GM18498 (cell line): ENCODE results near the gene B3GAT1.

ENCODE experiments used
- ATAC-seq: cut with Tn5 transposase; IDR thresholded peaks from one replicate; pipeline ENCODE4 v1.9.1; 2021; ENCODE audit warnings: mild to moderate bottlenecking, moderate library complexity; ENCODE audit not compliant: unreplicated experiment

Gene B3GAT1

DNA sequence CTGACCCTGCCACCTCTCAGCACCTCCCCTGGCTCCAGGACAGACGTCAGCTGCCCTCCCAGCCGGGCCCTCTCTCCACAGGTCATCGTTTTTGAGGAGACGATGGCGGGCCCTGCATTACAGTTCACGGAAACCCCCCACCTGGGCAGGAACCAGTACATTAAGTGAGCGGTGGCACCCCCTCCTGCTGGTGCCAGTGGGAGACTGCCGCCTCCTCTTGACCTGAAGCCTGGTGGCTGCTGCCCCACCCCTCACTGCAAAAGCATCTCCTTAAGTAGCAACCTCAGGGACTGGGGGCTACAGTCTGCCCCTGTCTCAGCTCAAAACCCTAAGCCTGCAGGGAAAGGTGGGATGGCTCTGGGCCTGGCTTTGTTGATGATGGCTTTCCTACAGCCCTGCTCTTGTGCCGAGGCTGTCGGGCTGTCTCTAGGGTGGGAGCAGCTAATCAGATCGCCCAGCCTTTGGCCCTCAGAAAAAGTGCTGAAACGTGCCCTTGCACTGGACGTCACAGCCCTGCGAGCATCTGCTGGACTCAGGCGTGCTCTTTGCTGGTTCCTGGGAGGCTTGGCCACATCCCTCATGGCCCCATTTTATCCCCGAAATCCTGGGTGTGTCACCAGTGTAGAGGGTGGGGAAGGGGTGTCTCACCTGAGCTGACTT is 37.0 kb downstream of the B3GAT1 start:
- no peak for ATAC-seq

DNA sequence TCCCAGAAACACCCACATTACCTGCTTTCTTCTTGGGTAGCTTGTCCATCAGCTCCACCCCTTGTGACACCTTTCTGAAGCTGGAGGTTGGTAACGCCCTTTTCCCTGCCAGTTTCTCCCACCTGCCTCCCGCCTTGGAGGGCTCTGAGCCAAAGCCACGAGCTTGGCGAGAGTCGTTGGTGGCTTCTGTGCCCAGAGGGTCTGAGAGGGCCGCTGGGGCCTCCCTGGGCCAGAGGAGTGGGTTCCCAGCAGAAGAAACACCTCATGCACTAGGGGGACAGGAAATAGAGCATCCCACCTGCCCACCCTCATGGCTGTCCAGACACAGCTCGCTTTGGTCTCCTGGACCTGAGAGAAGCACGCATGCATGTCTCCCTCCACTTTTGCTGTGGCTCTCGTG is 37.9 kb downstream of the B3GAT1 start:
- no peak for ATAC-seq

DNA sequence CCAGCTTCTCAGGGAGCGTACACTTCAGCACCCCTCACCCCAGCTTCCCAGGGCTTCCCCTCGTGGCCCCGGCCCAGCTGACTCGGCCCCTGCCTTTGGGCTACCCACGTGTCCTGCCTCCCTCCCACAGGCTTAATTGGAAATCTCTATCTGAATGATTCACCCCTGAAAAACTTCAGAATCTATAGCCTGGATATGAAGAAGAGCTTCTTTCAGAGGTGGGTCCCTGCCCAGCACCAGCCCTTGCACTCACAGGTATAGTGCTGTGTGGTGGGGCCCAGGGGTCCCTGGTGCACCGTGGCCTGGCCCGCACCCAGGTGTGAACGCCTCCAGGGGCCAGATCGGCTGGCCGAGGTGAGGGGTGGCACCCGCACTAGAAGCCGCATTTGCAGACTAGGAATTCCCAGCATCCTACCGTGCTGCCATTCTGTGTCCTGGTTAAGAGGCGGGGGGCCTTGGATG is 38.4 kb downstream of the B3GAT1 start:
- ATAC-seq: no peak

DNA sequence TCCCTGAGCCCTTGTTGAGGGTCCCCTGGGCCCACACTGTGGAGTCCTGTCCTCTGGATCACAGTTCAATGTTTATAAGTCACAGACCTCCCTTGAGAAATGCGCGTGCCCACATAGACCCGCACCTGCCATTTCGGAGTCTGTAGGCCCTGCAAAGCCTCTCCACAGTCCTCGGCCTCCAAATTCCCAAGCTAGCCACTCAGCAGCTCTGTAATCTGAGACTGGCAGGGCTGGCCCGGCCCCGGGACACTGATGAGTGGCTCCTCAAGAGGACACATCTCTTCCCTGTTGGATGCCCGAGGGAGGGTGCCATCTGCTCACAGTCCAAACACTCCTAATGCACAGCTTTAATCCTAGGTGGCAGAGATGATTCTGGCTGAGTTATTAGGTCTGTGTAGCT is 39.1 kb downstream of the B3GAT1 start:
- no peak for ATAC-seq

GRCh38 chr11:134372536-134372935 is 39.5 kb downstream of the B3GAT1 start:
- ATAC-seq: no peak

DNA sequence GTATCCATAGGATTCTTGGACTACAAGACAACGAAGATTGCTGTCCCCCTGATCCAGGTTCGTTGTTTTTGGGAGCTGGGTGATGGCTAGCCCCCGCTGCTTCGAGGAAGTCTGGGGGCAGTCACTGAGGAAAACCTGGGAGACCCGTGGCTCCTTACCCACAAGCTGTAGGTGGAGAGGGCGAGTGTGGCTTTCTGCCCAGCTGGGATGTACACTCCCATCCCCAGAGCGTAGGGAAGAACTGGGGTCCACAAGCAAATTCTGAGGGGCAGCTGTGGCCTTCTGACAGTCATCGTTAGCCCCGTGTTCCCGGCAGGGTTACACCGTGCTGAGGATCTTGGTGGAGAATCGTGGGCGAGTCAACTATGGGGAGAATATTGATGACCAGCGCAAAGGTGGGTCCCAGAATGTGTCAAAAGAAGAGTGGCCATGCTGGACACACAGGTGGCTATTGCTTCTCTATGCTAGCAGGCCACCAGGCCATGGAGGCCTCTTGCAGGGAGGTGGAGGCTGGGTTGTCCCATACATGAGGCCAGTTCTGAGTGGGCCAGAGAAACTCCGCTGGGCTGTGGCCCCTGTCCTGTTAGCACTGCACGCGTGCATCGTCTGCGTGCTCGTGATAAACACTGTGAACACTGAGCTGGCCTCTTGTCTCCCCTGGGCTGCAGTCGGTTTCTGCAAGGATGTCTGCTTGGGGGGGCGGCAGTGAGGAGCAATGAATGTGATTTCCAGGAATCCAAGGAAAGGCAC is 40.4 kb downstream of the B3GAT1 start:
- no peak for ATAC-seq

- ATAC-seq: no peak
Observed at GRCh38 chr11:134370526-134371435, 41.3 kb downstream of the B3GAT1 start.

- no peak for ATAC-seq
Observed at GRCh38 chr11:134369656-134370525, 42.2 kb downstream of the B3GAT1 start.

DNA sequence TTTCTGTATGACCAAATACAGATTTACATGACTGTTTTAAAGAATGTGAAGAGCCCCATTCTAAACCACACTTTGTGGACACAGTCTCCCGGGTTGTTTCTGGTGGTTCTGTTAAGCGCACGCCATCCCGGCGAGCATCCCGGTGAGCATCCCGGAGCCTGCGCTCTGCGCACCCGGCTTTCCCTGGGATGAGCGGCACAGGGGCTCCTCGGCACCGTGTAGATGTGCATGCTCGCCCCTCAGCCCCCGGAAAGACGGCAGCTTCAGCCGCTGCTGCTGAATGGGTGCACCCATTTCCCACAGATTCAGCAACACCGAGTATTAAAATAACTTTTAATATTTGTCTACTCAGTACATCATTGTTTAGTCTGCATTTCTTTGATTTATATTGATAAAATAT is 44.3 kb downstream of the B3GAT1 start:
- no peak for ATAC-seq

DNA sequence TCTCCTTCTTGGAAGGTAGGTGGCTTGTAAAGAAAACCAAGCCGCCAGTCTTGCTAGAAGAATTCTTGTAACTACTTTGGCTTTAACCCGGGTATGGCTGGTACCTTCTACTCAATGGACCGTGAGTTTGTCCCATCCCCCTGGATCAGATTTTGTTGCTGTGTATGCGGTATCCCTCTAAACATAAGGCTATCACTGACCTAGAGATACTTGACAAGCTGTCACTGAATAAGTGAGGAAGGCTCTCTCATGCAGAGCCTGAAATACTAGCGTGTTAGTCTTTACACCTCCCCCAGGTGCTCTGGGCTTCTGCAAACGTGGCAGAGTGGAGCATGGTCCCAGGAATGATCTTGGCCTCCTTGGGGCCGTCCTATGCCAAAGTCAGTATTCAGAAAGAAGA is 45.8 kb downstream of the B3GAT1 start:
- ATAC-seq: no peak

- no peak for ATAC-seq
Observed at GRCh38 chr11:134365011-134365925, 46.8 kb downstream of the B3GAT1 start.

DNA sequence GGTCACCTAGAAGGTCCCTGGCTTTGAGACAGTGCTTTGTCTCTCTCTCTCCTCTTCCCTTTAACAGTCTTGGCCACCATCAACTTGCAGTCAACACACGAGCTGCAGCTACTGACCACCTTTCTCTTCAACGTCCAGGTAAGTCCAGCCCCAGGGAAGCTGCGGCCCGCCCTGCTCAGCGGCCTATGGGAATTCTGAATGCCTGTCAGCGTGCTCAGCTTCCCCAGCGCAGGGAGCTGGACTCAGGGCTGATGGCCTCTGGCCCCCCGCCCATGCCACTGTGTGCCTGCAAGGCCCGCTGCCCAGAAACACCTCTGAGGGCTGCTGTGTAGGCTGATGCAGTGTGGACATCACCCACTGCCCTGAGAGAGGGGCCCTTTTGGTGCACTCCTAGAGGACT is 47.8 kb downstream of the B3GAT1 start:
- ATAC-seq: no peak

GRCh38 chr11:134363592-134363991 is 48.5 kb downstream of the B3GAT1 start:
- ATAC-seq: no peak

GRCh38 chr11:134363161-134363560 is 48.9 kb downstream of the B3GAT1 start:
- no peak for ATAC-seq

- ATAC-seq: no peak
Observed at GRCh38 chr11:134362192-134362901, 49.7 kb downstream of the B3GAT1 start.

DNA sequence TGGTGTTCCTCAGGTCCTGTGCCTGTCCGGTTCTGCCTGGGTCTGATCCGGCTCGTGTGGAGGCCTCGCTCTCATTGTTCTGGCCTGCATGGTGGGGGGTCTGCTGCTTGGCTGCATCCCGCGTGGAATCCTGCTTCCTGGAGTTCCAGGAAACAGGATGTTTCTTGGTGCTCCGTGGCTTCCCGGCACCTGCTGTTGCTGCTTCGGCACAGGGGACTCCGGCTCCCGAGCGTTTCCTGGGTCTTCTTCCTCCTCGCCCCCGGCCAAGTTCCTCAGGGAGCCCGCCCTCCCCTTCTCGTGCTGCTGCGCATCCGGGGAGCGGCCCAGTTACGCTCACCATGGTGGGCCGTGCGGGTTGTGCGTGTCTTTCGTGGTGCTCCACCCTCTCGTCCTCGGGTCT is 50.4 kb downstream of the B3GAT1 start:
- ATAC-seq: no peak

- ATAC-seq: peak; percentile 84
Observed at GRCh38 chr11:134360050-134360835, 51.8 kb downstream of the B3GAT1 start.

GRCh38 chr11:134359646-134360045 is 52.4 kb downstream of the B3GAT1 start:
- no peak for ATAC-seq
